Measurements from ENCODE around the gene EHBP1L1.
A peak's percentile ranks its signal among the peaks of the same experiment; 100 is the strongest.

EHBP1L1 gene

DNA sequence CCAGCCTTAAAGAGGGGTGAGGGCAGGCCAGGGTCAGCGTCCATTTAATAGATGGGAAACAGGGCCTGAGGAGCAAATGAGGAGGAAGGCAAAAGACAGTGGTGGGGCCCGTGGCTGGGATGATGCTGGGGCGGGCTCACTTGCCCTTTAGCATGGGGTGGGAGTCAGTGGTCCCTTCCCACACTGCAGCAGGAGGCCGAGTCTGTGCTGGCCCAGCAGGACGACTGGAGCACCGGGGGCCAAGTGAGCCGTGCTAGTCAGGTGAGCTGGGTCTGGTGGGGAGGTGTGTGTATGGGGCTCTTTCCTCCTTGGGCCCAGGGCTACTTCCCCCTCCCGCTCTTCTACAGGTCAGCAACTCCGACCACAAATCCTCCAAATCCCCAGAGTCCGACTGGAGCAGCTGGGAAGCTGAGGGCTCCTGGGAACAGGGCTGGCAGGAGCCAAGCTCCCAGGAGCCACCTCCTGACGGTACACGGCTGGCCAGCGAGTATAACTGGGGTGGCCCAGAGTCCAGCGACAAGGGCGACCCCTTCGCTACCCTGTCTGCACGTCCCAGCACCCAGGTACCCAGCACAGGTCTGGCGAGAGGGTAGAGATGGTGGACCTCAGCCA, 38.1 kb upstream of the EHBP1L1 start:
- H3K36me3 ChIP-seq (ENCODE audit: control insufficient read depth in 1 of 2, insufficient read depth in 2 of 2, low read length in 2 of 2) = peaks cover 7 to 45% of the 10 kb centered on the region in 2 donors
- H3K9ac ChIP-seq (ENCODE audit: low read depth in 1 of 2, low read length in 2 of 2) = no peak overlapping the region
- H3K4me3 ChIP-seq (ENCODE audit: low read depth in 1 of 2, low read length in 2 of 2) = no peak overlapping the region
- peaks cover 12 to 17% of the 10 kb centered on the region in 2 donors for H3K4me1 ChIP-seq (ENCODE audit: control insufficient read depth in 1 of 2, insufficient read depth in 2 of 2, low read length in 2 of 2)
- H3K27ac ChIP-seq (ENCODE audit: low read depth, low read length) = no peak overlapping the region
- no peaks in the 10 kb centered on the region for H3K9me3 ChIP-seq (ENCODE audit: control insufficient read depth in 1 of 2, low read length in 2 of 2)
- H3K27me3 ChIP-seq (ENCODE audit: control insufficient read depth in 1 of 2, insufficient read depth in 2 of 2, low read length in 2 of 2) = no peaks in the 10 kb centered on the region

DNA sequence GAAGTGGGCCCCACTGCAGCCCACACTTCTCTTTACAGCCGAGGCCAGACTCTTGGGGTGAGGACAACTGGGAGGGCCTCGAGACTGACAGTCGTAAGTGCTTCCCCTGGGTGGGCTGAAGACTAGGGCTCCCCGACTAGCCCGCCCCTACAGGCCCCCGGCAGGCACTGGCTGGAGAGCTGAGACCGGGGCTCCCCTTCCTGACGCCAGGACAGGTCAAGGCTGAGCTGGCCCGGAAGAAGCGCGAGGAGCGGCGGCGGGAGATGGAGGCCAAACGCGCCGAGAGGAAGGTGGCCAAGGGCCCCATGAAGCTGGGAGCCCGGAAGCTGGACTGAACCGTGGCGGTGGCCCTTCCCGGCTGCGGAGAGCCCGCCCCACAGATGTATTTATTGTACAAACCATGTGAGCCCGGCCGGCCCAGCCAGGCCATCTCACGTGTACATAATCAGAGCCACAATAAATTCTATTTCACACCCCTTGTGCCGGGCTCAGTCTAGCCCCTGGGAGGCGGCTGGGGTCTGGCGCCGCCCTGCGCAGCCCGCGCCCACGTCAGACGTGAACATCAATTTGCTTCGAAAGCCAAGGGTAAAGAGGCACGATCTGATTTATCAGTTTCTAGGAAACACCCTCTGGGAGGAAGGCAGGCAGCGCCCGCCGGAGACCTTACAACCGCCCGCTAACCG, 37.5 kb upstream of the EHBP1L1 start:
- Histone ChIP-seq H3K9me3 (ENCODE audit: control insufficient read depth in 1 of 2, low read length in 2 of 2) (no peaks in the 10 kb centered on the region), H3K4me3 (ENCODE audit: low read depth in 1 of 2, low read length in 2 of 2) (no peak overlapping the region), H3K9ac (ENCODE audit: low read depth in 1 of 2, low read length in 2 of 2) (no peak overlapping the region), H3K27ac (ENCODE audit: low read depth, low read length) (no peak overlapping the region), H3K4me1 (ENCODE audit: control insufficient read depth in 1 of 2, insufficient read depth in 2 of 2, low read length in 2 of 2) (peaks cover 12 to 17% of the 10 kb centered on the region in 2 donors), H3K36me3 (ENCODE audit: control insufficient read depth in 1 of 2, insufficient read depth in 2 of 2, low read length in 2 of 2) (peaks cover 3 to 43% of the 10 kb centered on the region in 2 donors), H3K27me3 (ENCODE audit: control insufficient read depth in 1 of 2, insufficient read depth in 2 of 2, low read length in 2 of 2) (no peaks in the 10 kb centered on the region)

- peaks cover 3 to 41% of the 10 kb centered on the region in 2 donors for H3K36me3 ChIP-seq (ENCODE audit: control insufficient read depth in 1 of 2, insufficient read depth in 2 of 2, low read length in 2 of 2)
- peak overlapping the region; percentile 84 to 89 for H3K4me3 ChIP-seq (ENCODE audit: low read depth in 1 of 2, low read length in 2 of 2)
- H3K27ac ChIP-seq (ENCODE audit: low read depth, low read length) = peak overlapping the region; percentile 89
- H3K9ac ChIP-seq (ENCODE audit: low read depth in 1 of 2, low read length in 2 of 2) = peak overlapping the region in 1 of 2 donors; percentile 49
- H3K9me3 ChIP-seq (ENCODE audit: control insufficient read depth in 1 of 2, low read length in 2 of 2) = no peaks in the 10 kb centered on the region
- H3K4me1 ChIP-seq (ENCODE audit: control insufficient read depth in 1 of 2, insufficient read depth in 2 of 2, low read length in 2 of 2) = peaks cover 12 to 17% of the 10 kb centered on the region in 2 donors
- no peaks in the 10 kb centered on the region for H3K27me3 ChIP-seq (ENCODE audit: control insufficient read depth in 1 of 2, insufficient read depth in 2 of 2, low read length in 2 of 2)
Observed at GRCh38 chr11:65538915-65539743, 36.7 kb upstream of the EHBP1L1 start.

GRCh38 chr11:65539744-65540289, 36.0 kb upstream of the EHBP1L1 start:
- Histone ChIP-seq H3K4me3 (ENCODE audit: low read depth in 1 of 2, low read length in 2 of 2) (peak overlapping the region; percentile 84 to 89), H3K27ac (ENCODE audit: low read depth, low read length) (peak overlapping the region; percentile 89), H3K9ac (ENCODE audit: low read depth in 1 of 2, low read length in 2 of 2) (peak overlapping the region; percentile 49 to 74), H3K36me3 (ENCODE audit: control insufficient read depth in 1 of 2, insufficient read depth in 2 of 2, low read length in 2 of 2) (peaks cover 3 to 41% of the 10 kb centered on the region in 2 donors), H3K27me3 (ENCODE audit: control insufficient read depth in 1 of 2, insufficient read depth in 2 of 2, low read length in 2 of 2) (no peaks in the 10 kb centered on the region), H3K9me3 (ENCODE audit: control insufficient read depth in 1 of 2, low read length in 2 of 2) (no peaks in the 10 kb centered on the region), H3K4me1 (ENCODE audit: control insufficient read depth in 1 of 2, insufficient read depth in 2 of 2, low read length in 2 of 2) (peaks cover 12 to 17% of the 10 kb centered on the region in 2 donors)

- no peaks in the 10 kb centered on the region for H3K27me3 ChIP-seq (ENCODE audit: control insufficient read depth in 1 of 2, insufficient read depth in 2 of 2, low read length in 2 of 2)
- peak overlapping the region; percentile 89 for H3K27ac ChIP-seq (ENCODE audit: low read depth, low read length)
- H3K36me3 ChIP-seq (ENCODE audit: control insufficient read depth in 1 of 2, insufficient read depth in 2 of 2, low read length in 2 of 2) = peaks cover 3 to 35% of the 10 kb centered on the region in 2 donors
- H3K4me3 ChIP-seq (ENCODE audit: low read depth in 1 of 2, low read length in 2 of 2) = peak overlapping the region; percentile 84 to 89
- peak overlapping the region; percentile 61 to 74 for H3K9ac ChIP-seq (ENCODE audit: low read depth in 1 of 2, low read length in 2 of 2)
- H3K9me3 ChIP-seq (ENCODE audit: control insufficient read depth in 1 of 2, low read length in 2 of 2) = no peaks in the 10 kb centered on the region
- H3K4me1 ChIP-seq (ENCODE audit: control insufficient read depth in 1 of 2, insufficient read depth in 2 of 2, low read length in 2 of 2) = peaks cover 17 to 22% of the 10 kb centered on the region in 2 donors
Observed at GRCh38 chr11:65540290-65541092, 35.4 kb upstream of the EHBP1L1 start.

GRCh38 chr11:65541093-65541982, 34.5 kb upstream of the EHBP1L1 start:
- Histone ChIP-seq H3K27ac (ENCODE audit: low read depth, low read length) (peak overlapping the region; percentile 89), H3K4me3 (ENCODE audit: low read depth in 1 of 2, low read length in 2 of 2) (peak overlapping the region; percentile 84 to 89), H3K9me3 (ENCODE audit: control insufficient read depth in 1 of 2, low read length in 2 of 2) (no peaks in the 10 kb centered on the region), H3K4me1 (ENCODE audit: control insufficient read depth in 1 of 2, insufficient read depth in 2 of 2, low read length in 2 of 2) (peaks cover 25 to 29% of the 10 kb centered on the region in 2 donors), H3K9ac (ENCODE audit: low read depth in 1 of 2, low read length in 2 of 2) (peak overlapping the region; percentile 61 to 74), H3K36me3 (ENCODE audit: control insufficient read depth in 1 of 2, insufficient read depth in 2 of 2, low read length in 2 of 2) (peaks cover 3 to 27% of the 10 kb centered on the region in 2 donors), H3K27me3 (ENCODE audit: control insufficient read depth in 1 of 2, insufficient read depth in 2 of 2, low read length in 2 of 2) (no peaks in the 10 kb centered on the region)

DNA sequence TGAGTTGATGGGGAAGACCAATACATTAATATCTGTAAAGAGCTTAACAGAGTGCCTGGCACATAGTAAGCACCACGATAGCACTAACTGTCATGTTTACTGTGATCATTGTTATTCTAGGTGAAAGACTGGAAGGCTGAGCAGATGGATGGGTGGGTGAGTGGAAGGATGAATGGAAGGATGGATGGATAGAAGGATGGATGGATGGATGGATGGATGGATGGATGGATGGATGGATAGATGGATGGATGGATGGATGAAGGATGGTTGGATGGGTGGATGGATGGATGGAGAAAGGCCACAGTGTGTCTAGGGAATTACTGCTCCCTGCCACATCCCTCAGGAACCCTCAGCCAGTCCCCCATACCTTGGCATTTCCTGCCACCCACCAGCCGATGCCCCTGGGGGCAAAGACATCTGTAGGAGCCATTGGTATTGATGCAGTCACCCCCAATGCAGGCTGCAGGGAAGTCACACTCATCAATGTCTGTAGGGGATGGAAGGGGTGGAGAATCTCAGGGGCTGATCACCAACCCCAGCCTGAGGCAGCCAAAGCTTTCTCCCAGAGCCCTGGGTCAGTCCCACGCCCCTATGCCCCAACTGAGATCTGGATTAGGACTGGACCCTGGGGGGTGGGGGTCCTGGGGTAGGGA, 33.0 kb upstream of the EHBP1L1 start:
- no peak overlapping the region for H3K27ac ChIP-seq (ENCODE audit: low read depth, low read length)
- H3K4me3 ChIP-seq (ENCODE audit: low read depth in 1 of 2, low read length in 2 of 2) = no peak overlapping the region
- no peaks in the 10 kb centered on the region for H3K27me3 ChIP-seq (ENCODE audit: control insufficient read depth in 1 of 2, insufficient read depth in 2 of 2, low read length in 2 of 2)
- peaks cover 2 to 13% of the 10 kb centered on the region in 2 donors for H3K36me3 ChIP-seq (ENCODE audit: control insufficient read depth in 1 of 2, insufficient read depth in 2 of 2, low read length in 2 of 2)
- no peak overlapping the region for H3K9ac ChIP-seq (ENCODE audit: low read depth in 1 of 2, low read length in 2 of 2)
- H3K4me1 ChIP-seq (ENCODE audit: control insufficient read depth in 1 of 2, insufficient read depth in 2 of 2, low read length in 2 of 2) = peaks cover 25 to 29% of the 10 kb centered on the region in 2 donors
- H3K9me3 ChIP-seq (ENCODE audit: control insufficient read depth in 1 of 2, low read length in 2 of 2) = no peaks in the 10 kb centered on the region

DNA sequence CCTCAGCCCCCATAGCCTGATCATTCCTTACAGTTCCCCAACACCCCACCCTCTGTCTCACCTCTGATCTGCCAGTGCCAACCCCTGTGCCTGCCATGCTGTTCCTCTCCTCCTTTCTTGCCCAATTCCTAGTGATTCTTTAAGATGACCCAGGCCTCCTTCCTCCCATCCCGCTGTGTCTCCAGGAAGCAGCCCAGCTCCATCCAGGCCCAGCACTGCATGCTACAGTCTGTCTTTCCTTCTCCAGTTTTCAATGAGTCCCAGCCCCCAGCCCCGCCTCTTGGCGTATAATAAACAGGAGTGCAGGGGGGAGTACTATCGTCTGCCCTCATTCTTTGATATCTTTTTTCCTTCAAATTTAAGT, 30.0 kb upstream of the EHBP1L1 start:
- peak overlapping the region; percentile 68 for H3K27ac ChIP-seq (ENCODE audit: low read depth, low read length)
- peaks cover 24 to 25% of the 10 kb centered on the region in 2 donors for H3K4me1 ChIP-seq (ENCODE audit: control insufficient read depth in 1 of 2, insufficient read depth in 2 of 2, low read length in 2 of 2)
- H3K9me3 ChIP-seq (ENCODE audit: control insufficient read depth in 1 of 2, low read length in 2 of 2) = no peaks in the 10 kb centered on the region
- peak overlapping the region; percentile 70 to 76 for H3K4me3 ChIP-seq (ENCODE audit: low read depth in 1 of 2, low read length in 2 of 2)
- H3K9ac ChIP-seq (ENCODE audit: low read depth in 1 of 2, low read length in 2 of 2) = peak overlapping the region; percentile 67 to 72
- no peaks in the 10 kb centered on the region for H3K27me3 ChIP-seq (ENCODE audit: control insufficient read depth in 1 of 2, insufficient read depth in 2 of 2, low read length in 2 of 2)
- H3K36me3 ChIP-seq (ENCODE audit: control insufficient read depth in 1 of 2, insufficient read depth in 2 of 2, low read length in 2 of 2) = peaks cover 0 to 6% of the 10 kb centered on the region in 2 donors
